ENCODE data around the gene DDC. TPM values are rescaled to one million over a fixed set of nuclear protein-coding genes. Genes with fewer than 3 reads are reported as not detected.

DDC gene
- total RNA-seq, 1 donor from 2014 or later: not detected

DNA sequence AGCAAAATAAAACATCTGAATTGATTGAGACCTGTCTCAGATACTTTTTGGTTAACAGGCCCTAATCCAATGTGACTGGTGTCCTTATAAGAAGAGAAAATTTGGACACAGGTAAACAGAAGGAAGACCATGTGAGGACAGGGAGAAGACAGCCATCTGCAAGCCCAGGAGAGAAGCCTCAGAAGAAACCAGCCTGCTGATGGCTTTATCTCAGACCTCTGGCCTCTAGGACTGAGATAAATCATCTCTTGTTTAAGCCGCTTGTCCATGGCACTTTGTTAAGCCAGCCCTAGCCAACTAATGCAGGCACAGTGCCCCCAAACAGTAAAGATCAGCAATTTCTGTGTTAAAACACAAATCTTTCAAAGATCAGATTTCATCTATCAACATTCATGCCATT lies 73.3 kb downstream of the DDC start:
- DNase-seq (ENCODE audit: low read depth in 2 of 2): no peak

DNA sequence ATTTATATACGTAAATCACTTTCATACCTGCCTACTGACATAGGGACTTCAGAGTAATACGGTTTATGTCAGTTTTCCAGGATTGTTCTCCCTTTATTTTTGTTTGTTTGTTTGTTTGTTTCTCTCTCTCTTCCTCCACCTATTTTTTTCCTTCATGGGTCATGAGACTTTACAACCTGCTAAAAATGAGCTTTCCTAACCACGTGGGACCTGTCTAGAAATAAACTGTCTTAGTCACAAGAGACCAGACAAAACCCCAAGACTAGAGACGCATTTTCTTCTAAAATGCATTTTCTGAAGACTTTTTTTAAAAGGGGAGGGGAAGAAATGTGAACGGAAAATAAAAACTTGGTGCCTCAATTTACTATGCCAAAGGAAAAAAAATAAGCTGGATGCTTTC lies 74.0 kb downstream of the DDC start:
- DNase-seq (ENCODE audit: low read depth in 2 of 2): no peak

DNA sequence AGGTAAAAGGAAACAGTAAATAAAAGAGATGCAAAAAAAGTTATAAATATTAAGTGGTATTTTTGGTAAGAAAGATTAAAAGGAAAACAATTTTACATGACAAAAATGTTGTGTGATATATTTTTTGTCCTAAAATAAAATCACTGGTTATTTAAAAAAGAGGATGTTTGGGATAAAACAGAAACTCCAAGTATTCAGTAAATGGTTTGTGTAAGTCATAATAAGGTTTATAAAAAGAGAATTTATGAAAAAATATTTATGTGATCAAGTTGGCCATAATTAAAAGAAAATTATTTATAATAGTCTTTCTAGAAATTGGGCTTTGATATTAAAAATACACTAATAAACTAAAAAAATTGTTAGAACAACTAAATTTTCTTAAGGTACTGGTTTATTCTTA lies 76.8 kb downstream of the DDC start:
- DNase-seq (ENCODE audit: low read depth in 2 of 2): no peak

DNA sequence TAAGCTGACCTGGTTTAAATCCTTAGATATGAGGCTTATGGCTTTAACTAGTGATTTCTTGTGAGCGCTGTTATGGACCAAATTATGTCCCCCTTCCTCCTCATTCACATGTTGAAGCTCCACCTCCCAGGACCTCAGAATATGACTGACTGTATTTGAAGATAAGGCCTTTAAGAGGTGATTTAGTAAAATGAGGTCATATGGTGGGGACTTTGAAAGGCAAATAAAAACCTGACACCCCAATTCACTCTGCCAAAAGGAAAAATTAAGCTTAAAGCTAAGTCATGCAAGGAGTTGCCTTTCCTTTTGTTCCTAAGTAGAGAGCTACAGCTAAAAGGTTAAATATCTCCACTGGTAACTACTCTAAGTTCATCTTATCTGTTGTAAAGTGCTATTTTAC lies 78.7 kb downstream of the DDC start:
- no peak for DNase-seq (ENCODE audit: low read depth in 2 of 2)

DNA sequence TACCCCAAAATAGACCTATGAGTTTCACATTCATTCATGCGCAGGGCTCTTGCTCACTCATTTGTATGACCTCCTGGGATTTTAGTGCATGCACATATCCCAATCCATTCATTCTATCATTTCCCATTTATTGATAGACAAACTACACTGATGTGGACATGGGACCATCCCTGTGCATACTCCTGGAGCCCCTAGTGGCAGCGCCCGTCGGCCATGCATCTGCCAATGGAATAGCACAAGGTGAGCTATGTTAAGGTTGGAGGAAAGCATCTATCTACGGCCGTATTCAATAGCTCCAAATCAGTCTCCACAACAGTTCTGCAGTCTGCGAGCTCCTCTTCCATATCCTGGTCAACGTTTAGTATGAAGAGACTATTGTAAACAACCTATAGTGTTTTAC lies 83.3 kb downstream of the DDC start:
- no peak for DNase-seq (ENCODE audit: low read depth in 2 of 2)

DNA sequence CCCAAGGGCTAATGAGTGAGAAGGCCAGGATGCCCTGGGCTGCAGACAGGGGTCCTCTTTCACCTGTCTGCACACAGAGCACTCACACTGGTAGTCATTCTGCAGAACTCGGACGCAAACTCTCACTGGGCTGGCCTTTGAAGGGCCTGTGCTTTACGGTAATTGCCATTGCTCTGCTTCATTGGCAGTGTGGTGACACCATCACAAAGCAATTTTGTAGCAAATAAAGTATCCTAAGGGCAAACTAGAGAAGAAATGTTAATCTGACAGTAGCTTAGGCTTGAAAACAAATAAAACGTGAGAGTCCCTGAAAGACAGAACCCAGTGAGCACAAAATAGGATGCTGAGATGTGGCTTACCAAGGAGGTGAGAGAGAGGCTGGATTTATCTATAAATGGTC lies 84.4 kb downstream of the DDC start:
- DNase-seq (ENCODE audit: low read depth in 2 of 2): no peak

DNA sequence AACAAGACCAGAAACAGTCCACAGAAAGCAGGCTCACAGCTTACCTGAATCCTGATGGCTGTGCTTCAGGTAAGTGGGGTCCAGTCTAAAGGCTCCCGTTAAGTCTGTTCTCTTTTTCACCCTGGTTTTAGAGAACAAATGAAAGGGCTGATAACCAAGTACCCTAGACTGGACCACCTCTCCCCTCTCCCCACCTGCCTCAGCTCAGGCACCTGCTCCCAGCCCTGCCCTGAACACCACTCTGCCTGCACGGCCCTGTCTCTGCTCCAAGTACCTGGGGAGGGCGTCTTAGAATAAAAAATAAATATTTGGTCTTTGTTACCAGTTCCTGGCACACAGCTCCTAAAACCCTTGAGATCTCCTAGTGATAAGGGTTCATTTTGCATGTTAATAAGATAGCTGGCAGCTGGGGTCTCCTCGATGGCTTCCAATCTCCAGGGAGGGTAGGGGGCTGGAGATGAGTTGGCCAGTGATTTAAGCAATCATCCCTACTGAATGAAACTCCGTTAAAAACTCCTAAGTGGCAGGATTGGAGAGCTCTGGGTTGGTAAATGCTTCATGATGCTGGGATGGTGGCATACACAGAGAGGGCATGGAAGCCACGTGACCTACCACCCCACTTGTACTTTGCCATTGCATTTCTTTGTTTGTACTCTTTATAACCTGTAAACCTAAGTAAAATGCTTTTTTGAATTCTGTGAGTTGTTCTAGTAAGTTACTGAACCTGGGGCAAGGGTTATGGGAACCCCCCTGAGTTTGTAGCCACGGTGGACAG lies 85.3 kb downstream of the DDC start:
- DNase-seq (ENCODE audit: low read depth in 2 of 2): no peak

DNA sequence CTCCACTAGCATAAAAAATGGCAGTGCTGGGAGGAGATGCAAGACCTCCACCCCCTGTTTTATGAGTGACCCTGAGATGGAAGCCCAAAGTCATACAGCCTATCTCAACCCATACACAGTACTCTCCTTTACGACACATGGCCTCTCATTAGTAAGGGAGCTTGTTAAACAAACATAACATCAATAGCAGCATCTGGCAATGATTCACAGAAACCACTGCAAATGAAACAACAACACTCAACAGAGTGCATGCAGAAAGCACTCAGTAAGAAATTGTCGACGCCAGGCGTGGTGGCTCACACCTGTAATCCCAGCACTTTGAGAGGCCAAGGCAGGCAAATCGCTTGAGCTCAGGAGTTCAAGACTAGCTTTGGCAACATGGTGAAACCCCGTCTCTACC lies 87.6 kb downstream of the DDC start:
- no peak for DNase-seq (ENCODE audit: low read depth in 2 of 2)

DNA sequence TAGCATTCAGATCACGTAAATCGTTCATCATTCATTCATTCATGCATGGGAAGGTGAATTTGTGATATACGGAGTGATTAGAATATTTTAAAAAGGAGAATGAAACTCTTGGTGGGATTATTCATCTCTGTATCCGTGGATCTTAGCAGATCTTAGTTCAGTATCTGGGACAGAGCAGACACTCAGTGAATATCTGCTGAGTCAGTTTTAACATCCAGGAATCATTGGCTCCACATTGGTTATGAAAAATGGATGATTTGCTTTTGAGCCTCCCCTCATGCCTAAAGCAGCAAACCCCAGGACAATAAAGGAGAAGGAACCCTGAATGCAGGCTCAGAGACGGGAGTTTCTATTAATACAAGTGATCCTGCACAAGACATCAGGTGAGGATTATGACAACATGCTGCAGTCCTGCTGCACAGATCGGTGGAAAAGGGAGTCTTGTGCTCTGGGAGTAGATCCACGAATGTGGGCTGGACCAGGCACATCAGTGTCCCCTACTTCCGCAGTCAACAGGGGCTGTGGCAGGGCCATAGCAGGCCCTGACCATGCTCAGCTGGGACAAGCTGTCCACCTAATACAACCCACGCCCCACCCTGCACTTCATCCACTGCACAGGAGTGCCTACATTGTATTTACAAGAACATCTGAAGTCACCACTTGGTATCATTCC lies 88.1 kb downstream of the DDC start:
- DNase-seq (ENCODE audit: low read depth in 2 of 2): no peak

DNA sequence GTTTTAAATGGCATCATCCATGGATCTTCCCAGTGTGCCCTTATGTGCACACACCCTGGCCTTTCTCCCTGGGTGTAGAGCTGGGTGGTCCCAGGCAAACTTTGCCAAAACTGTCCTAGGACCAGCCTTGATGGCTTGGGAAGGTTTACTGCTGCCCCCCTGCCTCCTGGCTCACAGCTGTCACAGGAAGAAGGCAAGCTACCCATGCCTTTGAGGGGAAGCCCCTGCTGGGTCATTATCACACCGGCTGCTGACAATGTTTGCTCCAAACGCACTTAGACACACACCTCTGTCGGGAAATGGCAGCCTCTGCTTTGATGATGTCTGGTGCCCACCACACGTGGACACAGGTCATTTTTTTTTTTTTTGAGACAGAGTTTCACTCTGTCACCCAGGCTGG lies 89.9 kb downstream of the DDC start:
- DNase-seq (ENCODE audit: low read depth in 2 of 2): no peak

DNA sequence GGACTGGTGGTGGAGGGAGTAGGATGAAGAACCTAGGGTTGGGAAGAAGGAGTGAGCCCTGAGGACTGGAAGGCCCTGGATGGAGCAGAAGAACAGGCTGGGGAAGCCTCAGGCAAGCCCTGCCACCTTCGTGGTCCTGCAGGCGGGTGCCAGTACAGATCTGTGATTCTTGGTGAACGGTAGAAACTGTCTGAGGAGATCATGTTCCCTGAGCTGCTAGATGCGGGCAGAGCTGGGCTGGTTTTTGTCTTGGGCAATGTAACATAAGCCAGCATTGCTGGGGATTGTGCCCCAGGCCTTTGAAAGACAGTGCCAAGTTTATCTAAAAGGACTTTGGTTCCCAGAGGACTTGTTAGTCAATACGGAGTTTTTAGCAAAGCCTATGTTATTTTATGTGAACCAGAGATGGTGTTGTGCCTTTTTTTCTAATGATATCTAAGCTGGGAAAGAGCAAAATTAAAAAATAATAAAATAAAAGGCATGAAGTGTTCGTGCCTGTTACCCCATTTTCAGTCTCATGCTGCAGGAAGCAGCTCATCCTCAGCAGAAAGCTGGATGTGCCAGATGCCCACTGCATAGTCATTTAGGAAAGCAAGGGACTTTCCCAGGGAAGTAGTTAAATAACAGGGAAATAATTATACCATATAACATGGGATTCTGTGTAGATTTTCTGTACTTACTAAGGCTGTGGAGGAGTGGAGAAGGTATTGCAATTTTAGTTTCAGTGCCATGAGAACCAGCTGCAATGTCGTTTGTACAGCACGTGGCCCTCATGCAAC lies 90.6 kb downstream of the DDC start:
- peak in 1 of 2 donors; percentile 27 for DNase-seq (ENCODE audit: low read depth in 2 of 2)

DNA sequence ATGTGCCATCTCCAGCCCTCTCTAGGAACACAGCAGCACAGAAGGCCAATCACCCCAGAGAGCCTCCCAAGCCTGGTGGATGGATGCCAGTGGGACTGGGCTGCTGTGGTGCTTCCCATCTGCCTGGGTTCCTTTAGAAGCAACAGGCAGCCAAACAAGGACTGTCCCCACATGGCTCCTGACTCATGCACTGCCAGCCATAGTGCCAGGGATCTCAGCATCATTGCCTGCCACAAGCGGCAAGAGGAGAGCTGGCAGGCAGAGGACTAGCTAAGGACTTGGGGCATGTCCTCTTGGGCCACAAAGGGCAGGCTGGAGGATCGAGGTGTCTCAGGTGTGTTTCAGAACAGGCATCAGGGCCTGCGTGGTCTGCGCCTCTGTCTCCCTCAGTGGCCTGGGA lies 91.7 kb downstream of the DDC start:
- no peak for DNase-seq (ENCODE audit: low read depth in 2 of 2)

DNA sequence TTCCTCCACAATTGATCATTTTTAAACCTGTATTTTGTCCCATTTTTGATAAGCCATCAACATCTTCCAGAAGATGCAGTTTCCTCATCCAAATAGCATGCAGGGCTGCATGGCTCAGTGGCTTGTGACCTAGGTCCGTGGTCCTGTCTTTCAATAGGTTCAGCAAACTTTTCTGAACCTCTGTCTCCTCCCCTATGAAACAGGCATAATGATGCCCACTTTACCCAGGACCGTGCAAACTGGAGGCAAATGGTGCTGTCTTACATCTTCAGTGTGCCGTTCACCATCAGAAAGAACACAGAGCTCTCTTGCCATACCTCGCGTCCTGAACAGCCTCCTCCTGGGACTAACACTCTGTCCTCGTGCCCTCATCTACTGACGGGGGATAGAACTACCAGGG lies 92.8 kb downstream of the DDC start:
- DNase-seq (ENCODE audit: low read depth in 2 of 2): no peak

DNA sequence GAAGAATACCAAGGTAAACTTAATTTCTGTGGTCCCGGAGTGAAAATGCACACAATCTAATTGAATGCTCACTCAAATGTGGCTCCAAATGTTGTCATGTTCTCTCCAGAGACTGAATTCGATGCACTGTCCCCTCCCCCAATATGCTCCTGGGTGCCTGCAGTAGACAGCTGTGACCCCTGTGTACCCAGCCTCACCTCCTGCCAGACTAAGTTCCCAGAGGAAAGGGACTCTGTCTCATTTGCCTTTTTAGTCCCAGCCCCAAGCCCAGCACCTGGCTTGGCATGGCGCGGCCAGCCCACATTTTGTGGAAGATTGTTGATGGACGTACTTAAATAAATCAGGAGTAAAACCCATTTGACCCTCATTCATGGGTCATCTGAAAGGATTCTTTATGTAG lies 93.2 kb downstream of the DDC start:
- DNase-seq (ENCODE audit: low read depth in 2 of 2): no peak

DNA sequence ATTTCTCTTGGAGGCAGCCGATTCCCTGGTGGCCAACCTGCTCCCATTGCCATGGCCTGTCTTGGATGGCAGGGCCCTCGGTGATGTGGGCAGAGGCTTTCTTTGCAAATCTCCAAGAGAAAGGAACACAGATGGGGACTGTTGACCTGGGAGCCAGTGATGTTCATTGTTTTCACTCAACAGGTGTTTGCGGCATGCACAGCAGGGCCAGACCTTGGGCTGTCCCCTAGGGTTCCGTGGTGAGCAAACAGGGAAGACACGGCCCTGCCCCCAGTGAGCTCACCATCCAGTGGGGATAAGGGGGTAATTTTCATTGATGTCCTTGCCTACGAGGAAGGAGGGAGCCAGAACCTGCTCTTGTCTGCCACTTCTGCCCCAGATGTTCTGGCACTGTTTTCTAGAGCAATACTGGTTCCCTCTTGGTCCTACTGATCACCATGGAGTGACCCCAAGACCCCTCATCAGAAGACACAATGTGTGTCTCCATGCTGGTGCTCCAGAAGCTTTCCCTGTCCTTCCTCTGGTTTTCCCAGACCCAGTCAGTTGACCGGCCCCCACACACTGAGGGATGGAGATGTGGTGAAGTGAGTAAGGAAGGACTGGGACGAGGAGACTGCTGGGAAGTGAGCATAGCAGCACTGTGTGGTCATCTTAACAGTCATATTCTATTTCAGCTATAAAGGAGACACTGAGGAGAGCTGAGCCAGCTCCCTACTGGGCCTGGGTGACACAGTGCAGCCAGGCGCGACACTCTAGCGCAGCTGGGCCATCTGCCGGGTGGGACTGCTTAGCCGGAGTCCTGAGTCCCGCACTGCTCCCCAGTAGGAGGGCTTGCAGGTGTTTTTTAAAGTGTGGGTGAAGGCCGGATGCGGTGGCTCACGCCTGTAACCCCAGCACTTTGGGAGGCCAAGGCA lies 94.7 kb downstream of the DDC start:
- DNase-seq (ENCODE audit: low read depth in 2 of 2): no peak

DNA sequence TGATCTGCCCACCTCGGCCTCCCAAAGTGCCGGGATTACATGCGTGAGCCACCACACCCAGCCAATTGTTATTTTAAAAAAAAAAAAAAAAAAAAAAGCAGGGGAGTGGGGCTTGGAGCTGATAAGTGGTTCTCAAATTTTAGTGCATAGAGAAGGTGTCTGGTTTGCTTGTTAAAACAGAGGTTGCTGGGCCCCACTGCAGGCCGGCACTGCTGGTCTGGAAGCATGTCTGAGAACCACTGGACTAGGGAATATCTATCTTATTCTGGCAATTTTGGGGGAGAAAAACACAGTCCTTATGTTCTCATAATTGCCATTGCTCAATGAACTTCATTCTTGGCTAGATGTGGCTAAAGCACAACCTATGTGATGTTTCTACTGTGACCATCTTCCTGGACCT lies 96.0 kb downstream of the DDC start:
- no peak for DNase-seq (ENCODE audit: low read depth in 2 of 2)

DNA sequence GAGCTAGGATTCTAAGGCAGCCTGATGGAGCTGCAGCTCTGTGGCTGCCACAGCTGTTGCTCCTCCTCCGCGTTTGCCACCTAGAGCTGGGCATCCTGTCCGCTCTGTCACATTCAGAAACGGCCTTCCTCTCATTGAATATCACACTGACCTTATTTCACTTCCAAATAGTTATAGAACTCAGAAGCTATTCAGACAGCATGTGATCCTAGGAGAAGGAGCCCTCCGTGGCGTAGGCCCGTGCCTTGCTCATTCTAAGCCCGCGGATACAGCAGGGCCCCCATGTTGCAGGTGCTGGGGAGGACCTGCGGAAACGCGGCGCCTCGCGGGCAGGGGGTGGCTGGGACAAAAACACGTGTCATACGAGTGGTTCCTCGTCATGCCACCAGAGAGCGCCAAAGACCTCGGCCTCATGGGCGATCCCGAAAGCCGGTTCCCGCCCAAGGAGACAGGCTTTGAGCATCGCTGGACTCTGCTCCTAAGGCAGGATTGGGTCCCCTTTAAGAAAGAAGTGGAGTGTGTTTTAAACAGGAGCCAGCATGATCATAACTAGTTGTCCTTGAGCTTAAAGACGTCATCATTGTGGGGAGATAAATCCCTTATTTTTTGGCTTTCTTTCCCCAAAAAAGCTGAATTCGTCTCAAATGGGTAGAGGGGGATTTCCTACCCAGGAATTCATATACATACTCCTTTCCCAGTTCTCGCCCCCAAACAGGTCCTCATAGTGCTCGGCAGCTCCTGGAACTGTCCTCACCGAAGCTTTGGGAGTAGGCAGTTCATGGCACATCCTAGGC lies 97.2 kb downstream of the DDC start:
- DNase-seq (ENCODE audit: low read depth in 2 of 2): peak; percentile 40 to 76

DNA sequence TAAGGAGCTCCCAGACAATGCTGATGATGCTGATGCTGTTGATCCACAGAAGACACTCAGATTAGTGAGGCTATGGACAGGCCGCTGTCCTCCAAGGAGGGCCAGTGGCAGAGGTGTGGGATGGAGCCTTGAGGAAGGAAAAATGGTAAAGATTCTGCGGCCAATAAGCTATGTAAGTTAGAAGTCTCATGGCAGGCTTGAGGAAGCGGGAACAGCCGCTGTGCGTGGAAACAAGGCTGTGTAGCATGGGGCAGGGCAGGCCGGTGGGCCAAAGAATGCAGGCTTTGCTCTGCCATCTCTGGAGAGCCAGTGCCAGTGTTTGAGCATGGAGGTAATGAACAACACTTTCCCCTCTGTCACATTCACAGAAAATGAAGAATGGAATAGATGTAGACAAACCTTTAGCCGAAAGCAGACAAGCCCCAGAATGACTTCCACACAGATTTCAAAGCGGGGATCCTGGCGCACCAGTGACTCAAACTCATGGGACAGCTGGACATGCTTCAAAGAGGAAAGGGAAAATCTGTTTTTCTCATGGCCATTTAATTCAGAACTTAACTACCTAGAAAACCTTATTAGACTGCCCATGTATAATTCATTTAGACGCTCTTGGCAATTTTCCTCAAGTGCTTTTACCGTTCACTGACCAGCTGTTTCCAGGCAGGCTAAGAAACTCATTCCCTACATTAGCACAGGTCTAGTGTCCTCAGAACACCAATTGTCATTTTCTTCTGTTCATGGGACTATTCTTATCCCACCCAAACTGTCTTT lies 98.2 kb downstream of the DDC start:
- DNase-seq (ENCODE audit: low read depth in 2 of 2): no peak

DNA sequence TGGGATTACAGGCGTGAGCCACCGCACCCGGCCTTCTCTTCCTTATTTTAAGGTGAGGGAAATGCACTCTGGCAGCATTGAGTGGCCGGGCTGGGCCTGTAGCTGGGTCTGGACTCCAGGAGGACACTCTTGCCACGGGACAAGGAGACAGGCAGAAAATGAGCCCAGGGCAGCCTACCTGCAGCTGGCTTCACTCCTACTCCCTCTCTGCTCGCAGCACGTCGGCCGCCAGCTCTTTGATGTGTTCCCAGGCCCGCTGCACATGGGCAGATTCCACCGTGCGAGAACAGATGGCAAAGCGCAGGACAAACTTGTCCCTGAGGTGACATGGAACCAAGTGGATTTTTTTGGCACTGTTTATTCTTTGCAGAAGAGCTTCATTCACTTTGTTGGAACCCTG lies 102.2 kb downstream of the DDC start:
- no peak for DNase-seq (ENCODE audit: low read depth in 2 of 2)

DNA sequence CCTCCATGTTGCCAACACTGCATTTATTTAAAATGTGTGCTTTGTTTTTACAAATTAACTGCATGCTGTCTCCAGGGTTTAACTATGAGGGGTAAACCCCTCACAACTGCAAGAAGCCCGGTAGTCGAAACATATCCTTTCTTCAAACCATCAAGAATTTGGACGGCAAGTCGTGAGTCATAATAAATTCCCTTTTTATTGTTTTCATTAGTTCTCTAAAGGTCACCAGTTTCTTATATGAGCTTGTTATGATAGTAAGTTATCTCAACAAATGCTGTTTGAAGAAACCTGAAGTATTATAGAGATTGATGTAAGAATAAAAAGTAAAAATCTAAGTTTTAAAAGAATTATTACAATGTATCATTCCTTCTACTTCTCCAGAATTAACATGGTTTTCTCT lies 102.8 kb downstream of the DDC start:
- no peak for DNase-seq (ENCODE audit: low read depth in 2 of 2)

Measured in dermis microvascular lymphatic vessel endothelial cell (primary cell).